Measurements from ENCODE around the gene DAB2IP. TPM values are rescaled to one million over a fixed set of nuclear protein-coding genes. Genes with fewer than 3 reads are reported as not detected.

The DAB2IP gene
- total RNA-seq, 2 donors from 2014 or later = not detected

GRCh38 chr9:121801579-121801978, 150.1 kb downstream of the DAB2IP start:
- no peak for ATAC-seq
- Mint-ChIP-seq H3K4me1 (no peaks in the 10 kb centered on the region), H3K27ac (no peak overlapping the region), H3K4me3 (no peak overlapping the region), H3K36me3 (ENCODE audit: low read depth) (no peaks in the 10 kb centered on the region), H3K27me3 (peaks cover 23% of the 10 kb centered on the region)
- DNase-seq = no peak
- no peaks in the 10 kb centered on the region for H3K9me3 ChIP-seq (ENCODE audit: control insufficient read depth, low read length, poor library complexity, severe bottlenecking)

- H3K36me3 Mint-ChIP-seq (ENCODE audit: low read depth) = no peaks in the 10 kb centered on the region
- H3K27me3 Mint-ChIP-seq = peaks cover 23% of the 10 kb centered on the region
- H3K4me3 Mint-ChIP-seq = no peak overlapping the region
- no peaks in the 10 kb centered on the region for H3K9me3 ChIP-seq (ENCODE audit: control insufficient read depth, low read length, poor library complexity, severe bottlenecking)
- ATAC-seq (no peak), DNase-seq (no peak)
- H3K27ac Mint-ChIP-seq = no peak overlapping the region
- H3K4me1 Mint-ChIP-seq = no peaks in the 10 kb centered on the region
These were observed 151.3 kb downstream of the DAB2IP start for GRCh38 chr9:121802753-121803152.

- Mint-ChIP-seq H3K27ac (no peak overlapping the region), H3K4me3 (no peak overlapping the region), H3K4me1 (peaks cover 2% of the 10 kb centered on the region), H3K36me3 (ENCODE audit: low read depth) (no peaks in the 10 kb centered on the region), H3K27me3 (peaks cover 6% of the 10 kb centered on the region)
- H3K9me3 ChIP-seq (ENCODE audit: control insufficient read depth, low read length, poor library complexity, severe bottlenecking) = no peaks in the 10 kb centered on the region
- DNase-seq (no peak), ATAC-seq (no peak)
These were observed 155.8 kb downstream of the DAB2IP start for GRCh38 chr9:121807069-121807822.

DNA sequence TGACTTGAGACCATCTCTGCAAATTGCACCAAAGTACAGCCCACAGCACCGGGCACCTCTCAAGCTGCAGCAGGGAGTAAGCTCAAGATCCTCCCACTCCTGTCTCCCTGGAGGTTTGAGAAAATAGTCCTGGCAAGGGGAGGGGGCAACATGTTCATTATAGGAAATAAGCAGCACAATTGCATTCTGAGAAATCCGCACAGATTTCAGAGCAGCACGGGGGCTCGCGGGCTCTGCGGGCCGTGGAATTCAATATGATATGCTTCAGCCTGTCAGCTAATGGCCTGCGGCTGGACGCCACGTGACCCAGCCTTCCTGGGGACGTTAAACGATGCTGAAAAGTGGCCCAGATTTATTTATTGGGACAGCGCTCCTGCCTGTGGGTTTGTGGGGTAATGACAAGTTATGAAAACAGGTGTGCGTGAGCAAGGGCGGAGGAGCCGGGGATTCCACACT, 156.4 kb downstream of the DAB2IP start:
- H3K9me3 ChIP-seq (ENCODE audit: control insufficient read depth, low read length, poor library complexity, severe bottlenecking) = no peaks in the 10 kb centered on the region
- Mint-ChIP-seq H3K27ac (no peak overlapping the region), H3K36me3 (ENCODE audit: low read depth) (no peaks in the 10 kb centered on the region), H3K27me3 (peaks cover 2% of the 10 kb centered on the region), H3K4me3 (no peak overlapping the region), H3K4me1 (peaks cover 2% of the 10 kb centered on the region)
- no peak for DNase-seq
- no peak for ATAC-seq

DNA sequence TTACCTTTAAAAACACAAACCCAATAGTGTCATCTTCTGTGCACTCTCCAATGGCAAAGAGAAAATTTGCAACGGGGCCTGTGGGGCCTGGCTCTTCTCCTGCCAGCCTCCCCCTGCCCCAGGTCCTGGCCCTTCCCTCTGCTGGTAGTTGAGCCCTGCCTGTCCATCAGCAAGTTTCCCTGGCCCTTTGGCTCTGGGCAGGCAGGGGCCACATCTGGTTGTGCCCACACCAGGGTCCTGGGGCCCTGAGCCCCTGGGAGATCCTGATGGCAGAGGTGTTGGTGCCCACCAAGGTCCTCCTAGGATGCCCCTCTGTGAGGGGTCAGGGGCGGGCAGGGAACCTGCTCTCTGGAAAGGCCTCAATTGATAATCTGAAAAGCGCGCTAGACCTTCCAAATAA, 157.3 kb downstream of the DAB2IP start:
- no peak for DNase-seq
- H3K9me3 ChIP-seq (ENCODE audit: control insufficient read depth, low read length, poor library complexity, severe bottlenecking) = no peaks in the 10 kb centered on the region
- Mint-ChIP-seq H3K4me1 (peaks cover 2% of the 10 kb centered on the region), H3K4me3 (no peak overlapping the region), H3K36me3 (ENCODE audit: low read depth) (no peaks in the 10 kb centered on the region), H3K27ac (no peak overlapping the region), H3K27me3 (no peaks in the 10 kb centered on the region)
- ATAC-seq = no peak

DNA sequence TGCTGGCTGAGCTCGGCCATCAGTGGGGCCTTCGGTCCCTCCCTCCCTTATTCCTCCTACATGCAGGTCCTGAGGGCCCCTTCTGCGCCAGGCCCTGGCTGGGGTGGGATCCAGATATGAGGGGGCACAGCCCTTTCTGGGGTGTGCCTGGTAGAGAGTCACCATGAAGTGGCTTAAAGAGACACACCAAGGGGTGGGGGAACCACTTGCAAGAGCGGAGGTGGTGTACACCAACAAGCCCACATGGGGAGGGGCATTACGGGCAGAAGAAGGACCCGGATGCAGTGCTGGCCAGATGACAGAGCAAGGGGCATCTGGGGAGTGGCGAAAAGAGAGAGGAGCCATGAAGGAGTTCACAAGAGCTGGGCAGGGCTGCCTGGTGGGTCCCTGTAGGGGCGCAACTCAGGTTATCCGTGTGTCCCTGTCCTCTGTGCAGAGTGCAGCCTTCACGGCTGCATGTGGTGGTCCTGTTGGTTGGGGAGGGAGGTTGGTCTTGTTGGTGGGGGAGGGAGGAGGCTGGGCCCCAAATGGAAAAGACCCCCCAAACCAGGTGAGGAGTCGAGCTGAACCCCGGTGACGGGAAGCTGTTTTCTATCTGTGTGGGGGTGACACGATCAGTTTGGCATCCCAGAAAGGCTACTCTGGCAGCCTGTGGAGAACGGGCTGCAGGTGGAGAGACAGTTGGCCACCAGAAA, 158.1 kb downstream of the DAB2IP start:
- Mint-ChIP-seq H3K4me1 (peaks cover 2% of the 10 kb centered on the region), H3K4me3 (no peak overlapping the region), H3K27ac (no peak overlapping the region), H3K36me3 (ENCODE audit: low read depth) (no peaks in the 10 kb centered on the region), H3K27me3 (no peaks in the 10 kb centered on the region)
- no peak for ATAC-seq
- no peaks in the 10 kb centered on the region for H3K9me3 ChIP-seq (ENCODE audit: control insufficient read depth, low read length, poor library complexity, severe bottlenecking)
- DNase-seq = no peak

DNA sequence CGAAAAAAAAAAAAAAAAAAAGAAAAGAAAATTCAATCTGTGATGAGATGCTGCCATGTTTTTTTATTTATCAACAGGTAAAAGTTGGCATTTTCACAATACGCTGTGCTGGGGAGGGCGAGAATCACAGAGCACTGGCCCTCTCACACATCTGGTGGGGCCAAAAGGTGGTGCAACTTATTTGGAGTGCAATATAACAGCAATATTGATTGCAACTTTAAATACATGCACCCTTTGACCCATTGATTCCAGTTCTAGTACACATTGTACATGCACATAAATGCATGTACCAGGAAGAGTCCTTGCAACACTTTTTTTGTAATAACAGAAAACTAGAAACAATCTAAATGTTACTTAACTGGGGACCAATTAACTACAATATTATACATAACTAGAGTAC, 159.1 kb downstream of the DAB2IP start:
- no peaks in the 10 kb centered on the region for H3K27me3 Mint-ChIP-seq
- no peaks in the 10 kb centered on the region for H3K36me3 Mint-ChIP-seq (ENCODE audit: low read depth)
- peaks cover 2% of the 10 kb centered on the region for H3K4me1 Mint-ChIP-seq
- H3K4me3 Mint-ChIP-seq = no peak overlapping the region
- ATAC-seq = no peak
- no peak for DNase-seq
- H3K27ac Mint-ChIP-seq = no peak overlapping the region
- no peaks in the 10 kb centered on the region for H3K9me3 ChIP-seq (ENCODE audit: control insufficient read depth, low read length, poor library complexity, severe bottlenecking)

DNA sequence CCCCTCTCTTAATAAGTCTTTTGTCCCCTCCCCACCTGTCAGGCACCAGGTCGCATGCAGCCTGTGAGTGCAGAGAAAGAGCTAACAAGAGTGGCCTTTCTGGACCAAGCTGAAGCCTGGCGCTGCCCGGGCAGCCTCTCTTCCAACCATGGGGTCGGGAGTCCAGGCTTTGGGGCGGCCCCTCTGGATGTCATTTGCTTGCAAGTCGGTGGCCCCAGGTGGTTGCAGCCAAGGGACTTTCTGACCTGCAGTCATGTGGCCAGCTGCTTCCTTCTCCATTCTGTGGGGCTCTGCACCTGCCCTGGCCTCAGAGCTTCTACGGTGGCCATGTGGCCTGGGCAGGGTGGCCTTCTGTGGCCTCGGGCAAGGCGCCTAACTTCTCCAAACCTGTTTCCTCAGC, 159.7 kb downstream of the DAB2IP start:
- Mint-ChIP-seq H3K27ac (no peak overlapping the region), H3K27me3 (no peaks in the 10 kb centered on the region), H3K4me1 (peaks cover 2% of the 10 kb centered on the region), H3K36me3 (ENCODE audit: low read depth) (no peaks in the 10 kb centered on the region), H3K4me3 (no peak overlapping the region)
- no peak for ATAC-seq
- no peaks in the 10 kb centered on the region for H3K9me3 ChIP-seq (ENCODE audit: control insufficient read depth, low read length, poor library complexity, severe bottlenecking)
- DNase-seq = no peak

- H3K4me1 Mint-ChIP-seq = peaks cover 2% of the 10 kb centered on the region
- no peaks in the 10 kb centered on the region for H3K9me3 ChIP-seq (ENCODE audit: control insufficient read depth, low read length, poor library complexity, severe bottlenecking)
- no peak overlapping the region for H3K4me3 Mint-ChIP-seq
- no peaks in the 10 kb centered on the region for H3K36me3 Mint-ChIP-seq (ENCODE audit: low read depth)
- H3K27me3 Mint-ChIP-seq = no peaks in the 10 kb centered on the region
- no peak overlapping the region for H3K27ac Mint-ChIP-seq
- no peak for ATAC-seq
- no peak for DNase-seq
These were observed 160.3 kb downstream of the DAB2IP start for GRCh38 chr9:121811751-121812150.

GRCh38 chr9:121812159-121812735, 160.8 kb downstream of the DAB2IP start:
- no peaks in the 10 kb centered on the region for H3K27me3 Mint-ChIP-seq
- no peaks in the 10 kb centered on the region for H3K36me3 Mint-ChIP-seq (ENCODE audit: low read depth)
- no peak for DNase-seq
- peaks cover 2% of the 10 kb centered on the region for H3K4me1 Mint-ChIP-seq
- no peak for ATAC-seq
- no peak overlapping the region for H3K4me3 Mint-ChIP-seq
- no peak overlapping the region for H3K27ac Mint-ChIP-seq
- H3K9me3 ChIP-seq (ENCODE audit: control insufficient read depth, low read length, poor library complexity, severe bottlenecking) = no peaks in the 10 kb centered on the region

DNA sequence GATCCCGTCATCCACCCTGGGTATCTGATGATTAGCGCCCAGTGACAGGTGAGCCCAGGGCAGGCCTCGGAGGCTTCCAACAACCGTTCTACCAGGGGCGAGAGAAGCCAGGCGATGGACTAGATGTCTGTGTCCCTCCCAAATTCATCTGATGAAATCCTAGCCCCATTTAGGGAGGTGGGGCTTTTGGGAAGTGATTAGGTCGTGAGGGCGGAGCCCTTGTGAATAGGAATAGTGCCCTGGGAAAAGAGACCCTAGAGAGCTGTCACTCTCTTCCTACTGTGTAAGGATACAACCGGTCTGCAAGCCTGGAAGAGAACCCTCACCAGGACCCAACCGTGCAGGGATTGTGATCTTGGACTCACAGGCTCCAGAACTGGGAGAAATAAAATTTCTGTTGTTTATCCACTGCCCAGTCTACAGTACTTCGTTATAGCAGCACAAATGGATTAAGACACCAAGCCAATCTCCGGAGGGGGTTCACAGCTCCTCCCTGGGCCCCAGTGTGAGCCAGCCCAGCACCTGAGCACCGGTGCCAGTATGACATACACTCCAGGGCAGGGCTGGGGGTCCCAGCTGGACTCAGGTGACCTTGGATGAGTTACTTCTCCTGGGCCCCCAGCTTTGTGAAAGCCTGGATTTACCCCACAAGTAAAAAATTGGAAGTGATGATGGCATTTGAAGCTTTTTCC, 162.2 kb downstream of the DAB2IP start:
- H3K9me3 ChIP-seq (ENCODE audit: control insufficient read depth, low read length, poor library complexity, severe bottlenecking) = no peaks in the 10 kb centered on the region
- no peak for ATAC-seq
- DNase-seq = no peak
- H3K4me1 Mint-ChIP-seq = peaks cover 2% of the 10 kb centered on the region
- H3K36me3 Mint-ChIP-seq (ENCODE audit: low read depth) = no peaks in the 10 kb centered on the region
- no peaks in the 10 kb centered on the region for H3K27me3 Mint-ChIP-seq
- no peak overlapping the region for H3K4me3 Mint-ChIP-seq
- no peak overlapping the region for H3K27ac Mint-ChIP-seq

- H3K36me3 Mint-ChIP-seq (ENCODE audit: low read depth) = no peaks in the 10 kb centered on the region
- H3K27me3 Mint-ChIP-seq = no peaks in the 10 kb centered on the region
- no peaks in the 10 kb centered on the region for H3K9me3 ChIP-seq (ENCODE audit: control insufficient read depth, low read length, poor library complexity, severe bottlenecking)
- H3K4me3 Mint-ChIP-seq = no peak overlapping the region
- ATAC-seq (no peak), DNase-seq (no peak)
- H3K27ac Mint-ChIP-seq = no peak overlapping the region
- H3K4me1 Mint-ChIP-seq = no peaks in the 10 kb centered on the region
These were observed 163.2 kb downstream of the DAB2IP start for GRCh38 chr9:121814594-121814993.

DNA sequence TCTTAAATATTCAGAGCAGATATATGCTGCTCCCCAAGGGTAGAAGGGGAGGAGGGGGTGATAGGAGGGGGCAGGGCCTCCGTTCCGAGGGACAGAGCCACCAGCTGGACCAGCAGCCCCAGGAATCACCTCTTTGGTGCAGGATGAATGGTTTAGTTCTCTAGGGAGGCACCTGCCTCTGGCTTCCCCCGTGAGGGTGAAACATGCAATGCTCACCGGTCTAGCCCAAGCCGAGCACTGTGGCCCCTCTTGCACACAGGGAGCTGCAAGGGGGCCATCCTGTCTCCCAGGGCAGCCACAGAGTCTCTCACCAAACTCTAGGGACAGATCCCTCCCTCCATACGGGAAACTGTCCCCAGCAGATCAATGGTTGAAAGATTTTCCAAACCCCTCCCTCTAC, 163.7 kb downstream of the DAB2IP start:
- no peaks in the 10 kb centered on the region for H3K36me3 Mint-ChIP-seq (ENCODE audit: low read depth)
- ATAC-seq (no peak), DNase-seq (no peak)
- no peaks in the 10 kb centered on the region for H3K27me3 Mint-ChIP-seq
- H3K4me3 Mint-ChIP-seq = no peak overlapping the region
- H3K9me3 ChIP-seq (ENCODE audit: control insufficient read depth, low read length, poor library complexity, severe bottlenecking) = no peaks in the 10 kb centered on the region
- H3K4me1 Mint-ChIP-seq = no peaks in the 10 kb centered on the region
- H3K27ac Mint-ChIP-seq = no peak overlapping the region
